ENCODE results near the gene PLXND1.
"Not testable (repeated sequence)": the region's sequence is repeated elsewhere in the genome, so short reads cannot be mapped to it uniquely, and the experiment has no call there.

Gene PLXND1

GRCh38 chr3:129547241-129547640 is 59.2 kb downstream of the PLXND1 start:
- DNase-seq = no peak

DNA sequence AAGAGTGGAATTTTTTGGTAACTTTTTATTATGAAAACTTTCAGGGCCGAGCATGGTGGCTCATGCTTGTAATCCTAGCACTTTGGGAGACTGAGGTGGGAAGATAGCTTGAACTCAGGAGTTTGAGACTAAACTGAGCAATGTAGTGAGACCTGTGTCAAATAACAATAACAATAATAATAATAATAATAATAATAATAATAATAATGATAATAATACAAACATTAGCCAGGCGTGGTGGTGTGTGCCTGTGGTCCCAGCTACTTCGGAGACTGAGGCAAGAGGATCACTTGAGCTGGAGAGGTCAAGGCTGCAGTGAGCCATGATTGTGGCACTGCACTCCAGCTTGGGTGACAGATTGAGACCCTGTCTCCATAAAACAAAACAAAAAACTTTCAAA is 60.5 kb downstream of the PLXND1 start:
- DNase-seq = not testable (repeated sequence)

DNA sequence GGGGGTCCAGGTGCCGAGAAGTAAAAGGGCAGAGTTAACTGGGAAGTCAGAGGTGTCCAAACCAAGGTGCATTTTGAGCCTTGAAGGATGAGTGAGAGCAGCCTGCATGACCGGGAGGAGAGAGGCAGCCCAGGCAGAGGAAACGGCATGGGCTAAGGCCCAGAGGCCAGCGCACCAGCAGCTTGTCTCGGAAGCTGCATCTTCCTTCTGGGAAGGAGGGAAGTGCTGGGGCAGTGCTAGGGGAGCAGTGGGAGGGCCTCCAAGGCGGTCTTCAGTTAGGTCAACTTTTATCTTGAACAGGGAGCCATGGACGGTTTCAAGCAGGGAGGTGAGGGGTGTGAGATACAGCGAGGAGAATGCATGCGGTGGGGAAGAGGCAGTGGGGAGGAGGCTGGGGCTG is 62.5 kb downstream of the PLXND1 start:
- DNase-seq = no peak

DNA sequence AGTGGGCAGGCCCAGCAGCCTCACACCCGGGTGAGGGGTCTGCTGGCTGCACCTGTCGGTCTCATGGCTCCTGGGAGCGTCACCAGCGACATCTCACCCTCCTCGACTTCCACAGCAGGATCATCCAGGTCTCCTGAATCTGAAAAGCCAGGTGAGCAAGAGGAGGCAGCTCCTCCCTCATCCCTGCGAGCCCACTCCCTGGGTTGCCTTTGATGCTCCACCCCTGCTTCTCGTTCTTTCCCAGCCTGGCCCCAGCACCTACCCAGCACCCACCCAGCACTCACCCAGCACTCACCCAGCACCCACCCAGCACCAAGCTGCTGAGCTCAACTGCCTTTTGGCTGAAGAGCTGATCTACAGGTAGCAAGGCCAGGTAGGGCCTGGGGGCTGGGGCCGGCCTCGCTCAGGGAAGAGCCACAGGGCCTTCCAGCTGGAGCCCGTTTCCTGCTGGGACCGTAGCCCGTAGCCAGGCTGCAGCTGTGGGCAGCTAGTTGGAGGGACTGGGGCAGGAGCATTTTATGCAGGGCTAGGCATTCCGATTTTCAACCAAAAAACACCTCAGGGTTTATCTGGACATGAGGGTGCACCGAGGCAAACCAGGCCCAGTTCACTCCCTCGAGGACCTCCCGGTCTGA is 63.2 kb downstream of the PLXND1 start, which contains the start of gene H1-8:
Gene H1-8, plus strand, starts transcription at position 20 of the 635 bp plus-strand sequence. Its CDS starts 44 bp downstream, at position 64.
- no peak for DNase-seq

- DNase-seq = no peak
Measured at GRCh38 chr3:129542747-129543146, 63.7 kb downstream of the PLXND1 start.

DNA sequence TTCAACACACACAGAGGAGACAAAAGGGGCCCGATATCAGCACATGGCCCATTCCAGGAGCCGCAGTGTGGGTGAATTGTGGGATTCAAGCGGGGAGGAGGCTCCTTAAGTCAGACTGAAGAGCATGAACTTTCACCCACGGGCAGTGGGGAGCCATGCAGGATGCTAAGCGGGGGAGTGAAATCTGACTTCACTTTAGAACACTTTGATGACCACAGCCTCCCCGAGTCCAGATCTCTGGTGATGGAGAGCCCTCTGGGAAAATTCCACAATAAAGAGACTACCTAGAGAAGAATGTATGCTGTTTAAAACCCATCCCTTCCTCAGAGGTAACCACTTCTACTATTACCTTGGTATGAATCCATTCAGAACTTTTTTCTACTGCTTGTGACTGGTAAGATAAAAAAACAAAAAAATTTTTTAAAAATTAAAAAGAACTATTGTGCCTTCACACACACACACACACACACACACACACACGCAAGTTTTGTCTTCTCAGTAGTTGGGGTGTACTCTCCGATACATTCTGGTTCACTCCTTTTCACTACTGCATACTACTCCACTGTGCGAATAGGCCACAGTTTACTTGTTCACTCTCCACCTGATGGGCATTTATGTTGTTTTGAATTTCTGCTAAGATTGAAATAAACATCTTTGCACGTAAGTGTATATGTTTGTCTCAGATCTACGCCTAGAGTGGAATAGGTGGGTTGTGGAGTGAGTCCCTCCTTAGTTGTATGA is 65.5 kb downstream of the PLXND1 start:
- no peak for DNase-seq

DNA sequence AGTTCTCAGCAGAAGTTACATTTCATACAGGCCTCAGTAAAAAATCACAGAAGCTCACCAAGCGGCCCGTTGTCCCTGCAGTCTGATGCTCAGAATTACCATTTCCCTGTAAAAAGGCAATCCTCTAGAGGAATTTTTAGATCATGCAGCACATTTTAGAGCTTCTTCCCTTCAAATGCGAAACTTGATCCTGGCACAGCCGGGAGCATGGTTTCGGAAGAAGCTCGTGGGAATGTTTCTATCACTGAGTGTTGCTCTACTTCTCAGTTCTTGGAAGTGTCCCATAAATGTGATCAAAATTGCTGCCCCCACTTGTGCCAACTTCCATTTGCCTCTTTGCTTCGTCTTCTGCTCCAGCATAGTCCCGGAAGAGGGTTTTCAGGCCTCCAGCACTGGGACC is 67.3 kb downstream of the PLXND1 start:
- no peak for DNase-seq

DNA sequence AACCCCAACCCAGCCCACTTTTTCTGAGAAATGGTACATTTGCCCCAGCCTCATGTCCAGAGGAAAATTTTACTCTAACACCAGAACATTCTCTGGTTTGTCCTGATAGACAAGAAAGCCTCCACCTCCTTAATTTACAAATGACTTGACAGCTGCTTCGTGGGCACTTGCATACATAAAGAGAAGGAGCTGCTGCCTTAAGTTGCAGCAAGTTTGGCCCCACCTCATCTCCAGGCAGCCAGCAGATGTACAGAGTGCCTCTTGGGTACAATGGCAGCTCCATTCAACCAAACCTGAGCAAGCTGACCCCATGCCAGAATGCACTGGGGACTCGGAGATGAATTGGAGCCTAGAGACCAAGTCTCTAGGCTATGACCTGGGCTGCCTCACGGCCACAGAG is 69.7 kb downstream of the PLXND1 start:
- DNase-seq = no peak

DNA sequence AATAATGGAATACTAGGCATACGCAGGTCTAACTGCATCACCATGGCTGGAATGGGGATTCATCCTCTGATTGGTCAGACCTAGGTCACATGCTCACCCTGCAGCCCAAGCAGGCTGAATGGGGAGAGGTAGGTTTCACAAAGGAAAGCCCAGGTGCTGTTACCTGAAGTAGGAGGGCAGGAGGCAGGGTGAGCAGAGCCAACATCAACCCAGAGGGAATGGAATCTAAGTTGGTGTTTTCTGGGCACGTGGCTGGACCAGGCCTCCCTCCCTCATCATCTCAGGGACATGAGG is 70.2 kb downstream of the PLXND1 start:
- DNase-seq = no peak

- no peak for DNase-seq
Measured at GRCh38 chr3:129535075-129535474, 71.4 kb downstream of the PLXND1 start.

GRCh38 chr3:129534428-129535027 is 71.9 kb downstream of the PLXND1 start:
- DNase-seq = no peak

DNA sequence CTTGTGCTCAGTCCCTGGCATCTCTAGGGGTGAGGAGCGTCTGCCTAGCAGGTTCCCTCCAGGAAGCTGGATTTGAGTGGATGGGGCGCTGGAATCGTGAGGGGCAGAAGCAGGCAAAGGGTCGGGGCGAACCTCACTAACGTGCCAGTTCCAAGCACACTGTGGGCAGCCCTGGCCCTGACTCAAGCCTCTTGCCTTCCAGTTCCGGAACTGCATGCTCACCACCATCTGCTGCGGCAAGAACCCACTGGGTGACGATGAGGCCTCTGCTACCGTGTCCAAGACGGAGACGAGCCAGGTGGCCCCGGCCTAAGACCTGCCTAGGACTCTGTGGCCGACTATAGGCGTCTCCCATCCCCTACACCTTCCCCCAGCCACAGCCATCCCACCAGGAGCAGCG is 73.1 kb downstream of the PLXND1 start:
- DNase-seq = no peak

- DNase-seq = no peak
Measured at GRCh38 chr3:129532261-129532660, 74.2 kb downstream of the PLXND1 start.

DNA sequence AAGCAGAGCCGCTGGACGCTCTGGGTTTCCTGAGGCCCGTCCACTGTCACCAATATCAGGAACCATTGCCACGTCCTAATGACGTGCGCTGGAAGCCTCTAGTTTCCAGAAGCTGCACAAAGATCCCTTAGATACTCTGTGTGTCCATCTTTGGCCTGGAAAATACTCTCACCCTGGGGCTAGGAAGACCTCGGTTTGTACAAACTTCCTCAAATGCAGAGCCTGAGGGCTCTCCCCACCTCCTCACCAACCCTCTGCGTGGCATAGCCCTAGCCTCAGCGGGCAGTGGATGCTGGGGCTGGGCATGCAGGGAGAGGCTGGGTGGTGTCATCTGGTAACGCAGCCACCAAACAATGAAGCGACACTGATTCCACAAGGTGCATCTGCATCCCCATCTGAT is 74.8 kb downstream of the PLXND1 start:
- no peak for DNase-seq

- DNase-seq = no peak
Measured at GRCh38 chr3:129530821-129531220, 75.7 kb downstream of the PLXND1 start.

GRCh38 chr3:129530251-129530791 is 76.2 kb downstream of the PLXND1 start:
- no peak for DNase-seq

DNA sequence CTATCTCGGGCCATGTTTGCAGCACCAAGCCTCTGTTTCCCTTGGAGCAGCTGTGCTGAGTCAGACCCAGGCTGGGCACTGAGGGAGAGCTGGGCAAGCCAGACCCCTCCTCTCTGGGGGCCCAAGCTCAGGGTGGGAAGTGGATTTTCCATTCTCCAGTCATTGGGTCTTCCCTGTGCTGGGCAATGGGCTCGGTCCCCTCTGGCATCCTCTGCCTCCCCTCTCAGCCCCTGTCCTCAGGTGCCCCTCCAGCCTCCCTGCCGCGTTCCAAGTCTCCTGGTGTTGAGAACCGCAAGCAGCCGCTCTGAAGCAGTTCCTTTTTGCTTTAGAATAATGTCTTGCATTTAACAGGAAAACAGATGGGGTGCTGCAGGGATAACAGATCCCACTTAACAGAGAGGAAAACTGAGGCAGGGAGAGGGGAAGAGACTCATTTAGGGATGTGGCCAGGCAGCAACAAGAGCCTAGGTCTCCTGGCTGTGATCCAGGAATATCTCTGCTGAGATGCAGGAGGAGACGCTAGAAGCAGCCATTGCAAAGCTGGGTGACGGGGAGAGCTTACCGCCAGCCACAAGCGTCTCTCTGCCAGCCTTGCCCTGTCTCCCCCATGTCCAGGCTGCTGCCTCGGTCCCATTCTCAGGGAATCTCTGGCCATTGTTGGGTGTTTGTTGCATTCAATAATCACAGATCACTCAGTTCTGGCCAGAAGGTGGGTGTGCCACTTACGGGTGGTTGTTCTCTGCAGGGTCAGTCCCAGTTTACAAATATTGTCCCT is 76.9 kb downstream of the PLXND1 start:
- no peak for DNase-seq

- DNase-seq = no peak
Measured at GRCh38 chr3:129528589-129529100, 77.8 kb downstream of the PLXND1 start, which contains the start of gene RHO. TSS of gene RHO (plus strand) at chr3:129528639. CDS start at chr3:129528734, 95 bp downstream.

- no peak for DNase-seq
Measured at GRCh38 chr3:129527262-129527661, 79.2 kb downstream of the PLXND1 start.

GRCh38 chr3:129526121-129526900 is 80.2 kb downstream of the PLXND1 start:
- peak; percentile 81 to 86 for DNase-seq

DNA sequence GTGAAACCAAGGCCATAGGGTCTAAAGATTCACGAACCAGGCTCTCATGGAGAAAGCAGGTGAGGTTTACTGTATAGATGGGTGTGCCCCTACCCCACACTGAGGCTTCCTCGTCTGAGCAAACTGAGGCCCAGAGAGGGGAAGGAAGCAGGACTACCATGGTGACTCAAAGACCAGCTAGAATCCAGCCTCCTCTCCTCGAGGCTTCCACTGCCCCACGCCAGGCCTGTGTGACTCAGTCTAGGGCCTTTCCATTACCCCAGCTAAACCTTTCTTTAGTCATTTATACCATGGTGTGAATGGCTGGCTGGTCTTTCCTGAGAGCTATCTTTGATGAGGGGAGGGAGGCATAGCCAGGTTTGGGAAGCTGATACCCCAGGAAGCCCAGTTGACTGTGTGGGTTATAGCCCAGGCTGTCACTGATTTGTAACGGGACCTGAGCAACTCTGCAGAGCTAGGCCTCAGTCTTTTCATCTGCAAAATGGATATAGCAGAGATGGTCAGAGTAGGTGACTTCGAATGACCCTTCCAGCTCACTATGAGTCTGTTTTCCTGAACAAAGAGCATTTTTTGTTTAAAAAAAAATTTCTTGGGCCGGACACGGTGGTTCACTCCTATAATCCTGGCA is 81.0 kb downstream of the PLXND1 start:
- DNase-seq = no peak

DNA sequence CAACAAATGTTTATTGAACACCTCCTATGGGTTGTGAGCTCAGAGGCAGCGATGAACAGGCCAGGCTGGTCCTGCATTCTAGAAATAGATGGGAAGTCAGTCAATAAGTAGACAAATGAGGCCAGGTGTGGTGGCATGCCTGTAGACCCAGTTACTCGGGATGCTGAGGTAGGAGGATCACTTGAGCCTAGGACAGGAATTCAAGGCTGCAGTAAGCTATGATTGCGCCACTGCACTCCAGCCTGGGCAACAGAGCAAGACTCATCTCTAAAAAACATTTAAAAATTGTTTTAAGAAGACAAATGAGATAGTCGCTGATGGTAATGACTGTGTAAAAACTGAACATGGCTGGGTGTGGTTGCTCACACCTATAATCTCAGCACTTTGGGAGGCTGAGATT is 82.4 kb downstream of the PLXND1 start:
- DNase-seq = no peak
